GM19467 (cell line): ENCODE data around the gene DIAPH2.

ENCODE experiments used
- ATAC-seq: cut with Tn5 transposase; IDR thresholded peaks from one replicate; pipeline ENCODE4 v1.9.1; 2021; ENCODE audit warnings: mild to moderate bottlenecking, moderate library complexity; ENCODE audit not compliant: unreplicated experiment

DIAPH2 gene

DNA sequence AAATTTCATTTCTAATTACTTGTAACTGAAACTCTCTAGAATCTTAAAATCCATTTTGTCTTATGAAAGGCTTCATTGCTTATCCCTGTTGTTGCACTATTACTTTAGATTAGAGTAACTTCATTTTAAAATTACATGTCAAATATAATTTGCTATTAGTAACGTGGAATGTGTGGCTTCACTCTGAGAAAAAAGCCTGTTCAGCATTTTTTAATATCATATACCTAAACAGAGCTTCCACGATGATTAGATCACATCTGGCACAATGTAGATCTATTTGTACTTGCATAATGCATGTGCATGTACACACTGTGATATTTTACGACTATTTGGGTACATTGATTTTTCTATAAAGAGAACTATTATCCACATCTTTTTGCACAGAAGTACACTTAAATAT is 847.2 kb downstream of the DIAPH2 start:
- ATAC-seq: no peak

DNA sequence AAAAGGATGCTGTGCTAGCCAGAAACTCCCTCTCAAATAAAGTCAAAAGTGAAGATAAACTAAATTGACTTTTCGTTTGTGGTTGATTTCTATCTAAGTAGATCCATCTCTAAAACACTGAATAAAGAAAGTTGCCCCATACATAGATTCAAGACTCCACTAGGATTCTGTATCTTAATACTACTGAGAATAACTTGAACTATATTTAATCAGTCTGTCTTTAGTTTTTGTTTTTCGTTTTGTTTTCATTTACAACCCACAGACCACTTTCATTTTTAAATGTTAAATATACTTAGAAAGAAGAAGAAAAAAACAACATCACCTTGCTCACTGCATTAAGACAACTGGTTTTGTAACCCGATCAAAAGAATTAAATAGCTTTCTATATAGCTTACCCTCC is 854.1 kb downstream of the DIAPH2 start:
- ATAC-seq: no peak

DNA sequence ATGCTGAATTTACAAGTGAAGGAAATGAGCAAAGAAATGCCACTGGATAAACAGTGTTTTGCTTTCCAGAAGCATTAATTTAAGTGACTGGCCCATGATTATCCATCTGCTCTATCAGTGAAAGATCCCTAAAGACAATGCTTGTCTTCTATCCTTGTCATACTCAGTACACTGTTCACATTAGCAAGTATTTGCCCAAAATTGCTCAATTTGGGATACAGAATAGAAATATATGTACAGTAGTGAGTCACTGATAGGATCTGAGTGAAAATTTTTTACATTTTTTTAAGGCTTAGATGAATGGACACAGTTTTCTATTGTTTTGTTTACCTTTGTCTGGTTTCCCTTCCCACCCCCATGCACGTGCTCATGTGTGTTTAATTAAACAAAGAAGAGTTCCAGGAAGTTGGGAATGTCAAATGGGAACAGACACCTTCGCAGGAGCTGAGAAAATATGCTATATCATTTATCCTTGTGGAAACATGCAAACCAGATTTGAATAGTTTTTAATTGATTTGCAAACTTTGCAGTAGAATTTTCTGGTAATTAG is 855.4 kb downstream of the DIAPH2 start:
- no peak for ATAC-seq

GRCh38 chrX:97547877-97548578 is 863.4 kb downstream of the DIAPH2 start:
- ATAC-seq: no peak

GRCh38 chrX:97551821-97552220 is 867.2 kb downstream of the DIAPH2 start:
- ATAC-seq: no peak

DNA sequence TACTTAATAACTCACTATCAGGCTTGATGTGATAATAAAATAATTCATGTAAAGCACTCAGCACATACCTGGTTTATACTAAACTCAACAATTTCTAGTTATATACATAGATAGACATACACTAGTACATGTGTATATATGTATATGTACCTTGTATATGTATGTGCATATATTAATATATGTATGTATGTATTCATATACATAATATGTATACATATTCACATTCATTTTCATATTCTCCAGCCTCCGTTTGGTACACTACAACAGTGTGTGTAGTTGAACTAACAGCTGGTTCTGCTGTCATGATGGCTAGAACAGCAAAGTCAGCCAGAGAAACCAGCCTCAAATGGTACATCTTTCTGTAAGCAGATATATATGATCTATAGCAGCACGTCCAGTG is 869.2 kb downstream of the DIAPH2 start:
- ATAC-seq: no peak

DNA sequence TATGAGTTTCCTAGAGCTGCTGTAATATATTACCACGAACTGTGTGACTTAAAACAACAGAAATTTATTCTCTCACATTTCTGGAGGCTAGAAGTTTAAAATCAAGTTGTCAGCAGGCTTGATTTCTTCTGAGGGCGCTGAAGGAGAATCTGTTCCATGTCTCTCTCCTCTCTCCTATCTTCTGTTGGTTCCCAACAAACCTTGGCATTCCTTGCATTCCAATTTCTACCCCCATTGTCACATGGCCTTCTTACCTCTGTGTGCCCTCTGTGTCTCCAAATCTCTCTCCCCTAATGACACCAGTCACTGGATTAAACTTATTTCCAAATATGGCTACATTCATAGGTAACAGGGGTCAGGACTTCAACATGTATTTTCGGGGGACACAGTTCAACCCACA is 871.7 kb downstream of the DIAPH2 start:
- ATAC-seq: no peak

GRCh38 chrX:97563531-97564133 is 879.0 kb downstream of the DIAPH2 start:
- peak; percentile 99 for ATAC-seq

DNA sequence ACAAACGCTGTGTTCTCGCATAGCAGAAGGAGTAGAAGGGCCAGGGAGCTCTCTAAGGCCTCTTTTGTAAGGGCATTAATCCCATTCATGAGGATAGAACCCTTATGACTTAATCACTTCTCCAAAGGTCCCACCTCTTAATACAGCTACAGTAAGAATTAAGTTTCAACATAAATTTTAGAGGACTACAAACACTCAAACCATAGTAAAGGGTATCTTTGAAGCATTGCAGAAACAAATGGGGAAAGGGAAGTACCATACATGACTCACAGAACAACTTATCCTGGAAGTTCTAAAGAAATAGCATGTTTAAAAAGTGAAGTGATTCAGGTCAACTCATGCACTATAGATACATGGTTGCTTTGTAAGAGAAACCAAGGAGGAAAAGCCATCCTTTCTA is 879.9 kb downstream of the DIAPH2 start:
- ATAC-seq: no peak

DNA sequence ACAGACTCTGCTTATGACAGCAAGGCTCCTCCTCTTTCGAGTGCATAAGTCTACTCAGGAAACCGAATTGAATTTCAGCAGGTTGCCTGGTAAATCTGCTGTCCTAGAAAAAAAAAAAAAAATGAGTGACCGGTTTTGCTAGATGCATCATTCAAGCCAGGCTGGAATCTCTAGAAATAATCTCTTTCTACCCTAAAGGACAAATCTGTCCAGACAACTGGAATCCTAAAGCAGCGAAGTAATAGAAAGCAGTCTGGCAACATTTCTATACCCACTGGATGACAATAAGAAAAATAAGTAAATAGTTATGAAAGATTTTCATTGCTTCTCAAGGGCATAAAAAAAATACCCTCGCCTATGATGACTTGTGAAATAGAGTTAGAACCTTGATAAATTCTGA is 902.5 kb downstream of the DIAPH2 start:
- no peak for ATAC-seq

DNA sequence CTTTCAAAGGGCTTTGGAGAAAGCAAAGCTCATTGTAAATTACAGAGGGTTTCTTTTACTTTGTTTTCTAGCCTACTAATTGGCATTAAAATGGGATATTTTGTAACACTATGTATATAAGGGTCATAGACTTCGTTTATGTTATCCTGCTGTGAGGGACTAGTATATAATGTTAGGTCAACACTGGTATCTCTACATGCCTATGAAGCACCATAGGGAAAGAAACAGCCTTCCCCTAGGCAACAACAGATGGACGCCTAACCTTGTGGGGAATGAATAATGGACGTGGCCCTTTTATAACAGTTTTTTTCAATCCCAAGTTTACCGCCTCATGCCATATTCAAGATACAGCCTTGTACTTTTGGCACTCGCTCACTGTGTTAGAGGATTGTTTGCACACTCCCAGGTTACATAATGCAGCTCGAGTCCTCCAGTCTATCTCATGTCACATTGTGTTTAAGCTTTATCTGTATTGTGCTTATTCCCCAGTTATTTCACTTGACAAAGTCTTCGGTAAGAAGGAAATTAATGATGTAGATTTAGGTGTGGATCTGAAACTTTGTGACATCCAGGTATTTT is 910.1 kb downstream of the DIAPH2 start:
- no peak for ATAC-seq

DNA sequence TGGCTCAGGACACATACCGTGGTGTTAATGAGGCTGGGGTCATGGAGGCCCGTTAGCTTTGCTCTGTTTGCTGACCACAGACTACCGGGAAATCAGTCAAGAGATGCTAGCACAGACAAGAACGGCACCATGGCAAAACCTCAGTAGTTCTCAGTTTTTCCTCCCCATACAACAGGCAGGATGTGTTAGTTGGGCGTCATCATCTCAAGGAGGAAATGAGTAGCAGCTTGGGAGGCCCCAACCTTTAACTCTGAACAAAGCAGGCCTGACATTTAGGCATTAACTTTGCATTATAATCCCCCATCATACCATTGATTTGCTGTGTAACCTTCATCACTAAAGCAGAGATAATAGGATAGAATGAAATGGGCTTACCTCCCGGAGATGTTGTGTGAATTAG is 913.3 kb downstream of the DIAPH2 start:
- ATAC-seq: no peak

DNA sequence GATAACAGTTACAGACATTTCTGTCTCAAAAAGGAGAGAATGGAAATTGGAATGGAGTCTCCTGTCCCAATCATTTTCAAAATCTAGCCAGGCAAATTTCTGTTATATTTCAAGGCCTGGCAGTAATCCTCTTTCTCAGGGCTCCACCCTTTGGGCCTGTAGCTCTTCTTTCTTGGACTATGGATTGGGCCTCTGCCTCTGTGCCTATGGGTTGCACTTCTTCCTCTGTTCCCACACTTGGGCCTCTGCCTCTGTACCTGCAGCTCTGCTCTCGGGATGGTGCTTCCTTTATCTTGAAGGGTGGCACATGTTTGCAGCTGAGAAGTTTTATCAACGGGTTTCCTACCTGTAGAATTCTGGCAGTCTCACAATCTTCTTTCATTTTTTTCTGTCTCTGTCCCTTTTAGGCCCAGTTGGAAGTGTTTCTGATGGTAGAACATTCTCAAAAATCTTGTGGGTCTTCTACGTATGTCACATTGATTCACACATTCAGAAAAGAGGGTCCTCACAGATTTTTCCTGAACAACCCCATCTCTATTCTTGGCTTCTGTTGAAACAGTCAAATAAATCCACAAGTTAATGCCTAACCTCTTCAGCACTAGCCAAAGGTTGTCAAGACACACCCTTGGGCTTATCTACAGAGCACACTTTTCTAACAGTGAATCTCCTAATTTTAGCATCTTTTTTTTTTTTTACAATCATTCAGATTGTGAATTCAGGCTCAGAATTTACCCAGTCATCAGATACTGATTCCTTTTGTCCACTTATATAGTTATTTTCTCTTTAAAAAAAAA is 918.0 kb downstream of the DIAPH2 start:
- ATAC-seq: no peak

- ATAC-seq: no peak
Measured at GRCh38 chrX:97605271-97605670, 920.6 kb downstream of the DIAPH2 start.

GRCh38 chrX:97609357-97609756 is 924.7 kb downstream of the DIAPH2 start:
- ATAC-seq: no peak

DNA sequence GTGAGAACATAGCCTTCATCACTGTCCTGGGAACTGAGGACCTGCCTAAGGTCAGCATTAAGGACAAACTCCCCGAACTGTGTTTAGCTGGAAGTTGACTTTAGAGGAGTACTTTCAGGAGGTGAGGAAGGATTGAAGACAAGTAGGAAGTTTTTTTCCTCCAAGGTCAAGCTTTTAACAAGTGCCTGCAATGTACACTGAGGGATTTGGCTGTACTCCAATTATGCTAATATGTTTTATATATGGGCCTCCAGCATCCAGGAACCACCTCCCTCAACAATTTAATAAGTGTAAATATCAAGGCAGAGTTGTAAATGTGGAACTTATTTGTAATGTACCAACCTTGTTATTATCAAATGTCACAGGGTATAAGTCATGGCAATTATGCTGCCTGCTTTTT is 925.3 kb downstream of the DIAPH2 start:
- ATAC-seq: no peak

GRCh38 chrX:97616883-97617530 is 932.4 kb downstream of the DIAPH2 start:
- peak; percentile 80 for ATAC-seq

DNA sequence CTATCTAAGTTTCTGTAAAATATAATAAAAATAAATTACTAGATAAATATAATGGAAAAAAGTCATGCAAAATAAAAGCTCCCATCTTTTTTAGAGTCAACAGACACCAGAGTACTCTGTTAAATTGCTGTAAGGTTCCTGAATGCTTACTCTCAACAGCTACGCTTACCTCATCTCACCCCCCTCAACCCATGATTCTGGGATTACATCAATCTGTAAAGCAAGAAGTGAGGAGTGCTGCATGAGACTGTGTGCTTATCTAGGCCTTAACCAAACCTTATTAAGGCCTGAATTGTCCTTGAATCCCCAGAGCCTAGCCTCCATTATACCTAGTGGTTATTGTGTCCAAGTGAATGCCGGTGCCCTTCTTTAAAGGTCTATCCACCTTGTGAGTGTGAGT is 934.9 kb downstream of the DIAPH2 start:
- ATAC-seq: no peak

- no peak for ATAC-seq
Measured at GRCh38 chrX:97622111-97622510, 937.5 kb downstream of the DIAPH2 start.

- ATAC-seq: no peak
Measured at GRCh38 chrX:97628326-97628725, 943.7 kb downstream of the DIAPH2 start.
